H9 (cell line): ENCODE data around the gene KLRK1. TPM values are rescaled to one million over a fixed set of nuclear protein-coding genes. Genes with fewer than 3 reads are reported as not detected.
"Not testable (repeated sequence)": the region's sequence is repeated elsewhere in the genome, so short reads cannot be mapped to it uniquely, and the experiment has no call there.

Source experiments
- DNase-seq: peaks from one replicate; pipeline ENCODE4 v3.0.0-alpha.2; 2017
- H2AFZ ChIP-seq: one replicate; pipeline ENCODE4 v1.6.1; 2013; ENCODE audit warnings: mild to moderate bottlenecking, low read length, control low read depth, moderate library complexity
- H2AK5ac ChIP-seq: 2 replicates; pipeline ENCODE4 v1.6.1; 2013; ENCODE audit warnings: low read length, control low read depth, mixed read lengths; ENCODE audit not compliant: insufficient read length
- H2BK120ac ChIP-seq: one replicate; pipeline ENCODE4 v1.6.1; 2013; ENCODE audit warnings: low read depth, mild to moderate bottlenecking, low read length, control low read depth, inconsistent platforms; ENCODE audit not compliant: poor library complexity, severe bottlenecking
- H2BK12ac ChIP-seq: 2 replicates; pipeline ENCODE4 v1.6.1; 2013; ENCODE audit warnings: low read length, control low read depth, mixed read lengths, low read depth; ENCODE audit not compliant: insufficient read length
- H2BK15ac ChIP-seq: 2 replicates; pipeline ENCODE4 v1.6.1; 2013; ENCODE audit warnings: low read depth, low read length, control low read depth
- H2BK20ac ChIP-seq: one replicate; pipeline ENCODE4 v1.6.1; 2013; ENCODE audit warnings: low read depth, mild to moderate bottlenecking, low read length, control low read depth, inconsistent platforms; ENCODE audit not compliant: poor library complexity, severe bottlenecking
- H2BK5ac ChIP-seq: 2 replicates; pipeline ENCODE4 v1.6.1; 2013; ENCODE audit warnings: low read length, control low read depth, mixed read lengths; ENCODE audit not compliant: insufficient read length
- H3K14ac ChIP-seq: 2 replicates; pipeline ENCODE4 v1.6.1; 2013; ENCODE audit warnings: low read length, control low read depth; ENCODE audit not compliant: insufficient read depth
- H3K18ac ChIP-seq: 2 replicates; pipeline ENCODE4 v1.6.1; 2013; ENCODE audit warnings: low read depth, mild to moderate bottlenecking, mixed read lengths, low read length, control low read depth; ENCODE audit not compliant: insufficient read length
- H3K23ac ChIP-seq: 2 replicates; pipeline ENCODE4 v1.6.1; 2013; ENCODE audit warnings: low read length, control low read depth, mixed read lengths, low read depth; ENCODE audit not compliant: insufficient read length
- H3K23me2 ChIP-seq: 2 replicates; pipeline ENCODE4 v1.6.1; 2013; ENCODE audit warnings: low read depth, mild to moderate bottlenecking, mixed read lengths, low read length, control low read depth; ENCODE audit not compliant: insufficient read length, poor library complexity, severe bottlenecking
- H3K27ac ChIP-seq: 2 replicates; pipeline ENCODE4 v1.5.1; 2013; ENCODE audit warnings: low read length, control low read depth, mixed read lengths, low read depth; ENCODE audit not compliant: insufficient read length
- H3K27me3 ChIP-seq: 2 replicates; pipeline ENCODE4 v1.6.1; 2013; ENCODE audit warnings: low read length, control low read depth, inconsistent platforms; ENCODE audit not compliant: insufficient read depth
- H3K4ac ChIP-seq: 2 replicates; pipeline ENCODE4 v1.6.1; 2013; ENCODE audit warnings: low read depth, mild to moderate bottlenecking, control low read depth, inconsistent platforms, low read length, moderate library complexity
- H3K4me1 ChIP-seq: 2 replicates; pipeline ENCODE4 v1.6.1; 2013; ENCODE audit warnings: low read length, control low read depth, inconsistent platforms; ENCODE audit not compliant: insufficient read depth
- H3K4me2 ChIP-seq: 2 replicates; pipeline ENCODE4 v1.6.1; 2013; ENCODE audit warnings: low read length, control low read depth, mixed read lengths; ENCODE audit not compliant: insufficient read length, insufficient read depth
- H3K56ac ChIP-seq: 2 replicates; pipeline ENCODE4 v1.6.1; 2013; ENCODE audit warnings: low read depth, mild to moderate bottlenecking, mixed read lengths, low read length, control low read depth; ENCODE audit not compliant: insufficient read length
- H3K79me1 ChIP-seq: 2 replicates; pipeline ENCODE4 v1.6.1; 2013; ENCODE audit warnings: low read depth, mild to moderate bottlenecking, moderate library complexity, low read length, control low read depth, inconsistent platforms; ENCODE audit not compliant: insufficient read depth, poor library complexity, severe bottlenecking
- H3K79me2 ChIP-seq: 2 replicates; pipeline ENCODE4 v1.6.1; 2013; ENCODE audit warnings: low read length, control low read depth, inconsistent platforms; ENCODE audit not compliant: insufficient read depth
- H3K9ac ChIP-seq: 2 replicates; pipeline ENCODE4 v1.6.1; 2013; ENCODE audit warnings: low read length, control low read depth, mixed read lengths; ENCODE audit not compliant: insufficient read length; ENCODE audit errors: extremely low read depth
- H3K9me3 ChIP-seq: one replicate; pipeline ENCODE4 v1.6.1; 2013; ENCODE audit warnings: low read depth, low read length, inconsistent platforms; ENCODE audit not compliant: control insufficient read depth
- H3T11ph ChIP-seq: one replicate; pipeline ENCODE4 v1.6.1; 2013; ENCODE audit warnings: mild to moderate bottlenecking, low read length, control low read depth, inconsistent platforms
- H4K20me1 ChIP-seq: one replicate; pipeline ENCODE4 v1.6.1; 2013; ENCODE audit not compliant: control insufficient read depth, insufficient read length, insufficient read depth
- H4K5ac ChIP-seq: 2 replicates; pipeline ENCODE4 v1.6.1; 2013; ENCODE audit warnings: low read depth, mild to moderate bottlenecking, mixed read lengths, low read length, control low read depth; ENCODE audit not compliant: insufficient read length
- H4K8ac ChIP-seq: replicated peaks from 2 replicates; pipeline ENCODE4 v1.6.1; 2013; ENCODE audit warnings: low read length, control low read depth, mixed read lengths, low read depth; ENCODE audit not compliant: insufficient read length
- H4K91ac ChIP-seq: 2 replicates; pipeline ENCODE4 v1.6.1; 2013; ENCODE audit warnings: low read depth, mild to moderate bottlenecking, moderate library complexity, mixed read lengths, low read length, control low read depth; ENCODE audit not compliant: insufficient read length
- H3K27ac Mint-ChIP-seq, 3 experiments: 2 replicates in 2 of 3; 3 replicates in 1 of 3; pipeline ENCODE4 v1.8.0; 2020 to 2021; ENCODE audit warnings: mixed read lengths in 3 of 3, mild to moderate bottlenecking in 1 of 3, moderate library complexity in 1 of 3
- H3K27me3 Mint-ChIP-seq: 2 replicates; pipeline ENCODE4 v1.8.0; 2021; ENCODE audit warnings: low read depth, mild to moderate bottlenecking, moderate library complexity, mixed read lengths
- H3K36me3 Mint-ChIP-seq, 3 experiments: 2 replicates in 2 of 3; 3 replicates in 1 of 3; pipeline ENCODE4 v1.8.0; 2020 to 2021; ENCODE audit warnings: low read depth in 3 of 3, mixed read lengths in 3 of 3; ENCODE audit not compliant: insufficient read depth in 1 of 3
- H3K4me1 Mint-ChIP-seq, 2 experiments: 2 replicates each; pipeline ENCODE4 v1.8.0; 2020; ENCODE audit warnings: mixed read lengths in 2 of 2
- H3K4me3 Mint-ChIP-seq, 2 experiments: 2 replicates in 1 of 2; 3 replicates in 1 of 2; pipeline ENCODE4 v1.8.0; 2020 to 2021; ENCODE audit warnings: mild to moderate bottlenecking in 2 of 2, mixed read lengths in 2 of 2, moderate library complexity in 1 of 2
- H3K9me3 Mint-ChIP-seq, 2 experiments: 2 replicates in 1 of 2; 3 replicates in 1 of 2; pipeline ENCODE4 v1.8.0; 2020; ENCODE audit warnings: mild to moderate bottlenecking in 2 of 2, mixed read lengths in 2 of 2, moderate library complexity in 1 of 2
- WGBS: extraction: QIAGEN DNeasy Blood & Tissue Kit; methylation state at CpG from one replicate; pipeline ENCODE4 v1.1.7; 2013; ENCODE audit warnings: missing lambda C conversion rate, low lambda C conversion rate, mixed read lengths; ENCODE audit not compliant: insufficient read length; ENCODE audit errors: extremely low coverage; 5-methylcytosine and 5-hydroxymethylcytosine counted together
- total RNA-seq: library from RNA; stranded (reverse); gene quantifications from 2 replicates; pipeline ENCODE4 v1.2.1, GENCODE V29; 2021

KLRK1 gene
- total RNA-seq, 1 experiment from 2014 or later, result not detected

DNA sequence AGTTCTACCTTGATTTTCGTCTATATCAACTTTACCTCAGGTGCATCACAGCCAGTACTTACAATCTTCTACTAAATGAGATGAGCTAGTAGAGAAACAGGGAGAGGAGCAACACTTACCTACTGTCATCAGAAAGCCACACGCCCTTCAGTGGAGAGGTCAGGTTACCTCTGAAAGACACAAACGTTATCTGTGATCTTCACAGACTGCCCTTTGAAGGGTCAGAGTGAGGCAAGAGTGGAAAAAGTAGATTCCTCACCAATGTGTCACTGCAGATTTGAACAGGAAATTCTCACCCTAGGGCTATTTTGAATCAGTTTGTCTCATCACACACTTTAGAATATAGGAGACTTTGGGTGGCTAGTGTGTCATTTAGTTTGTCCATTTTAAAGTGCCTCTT lies 32.3 kb upstream of the KLRK1 start:
- not testable (repeated sequence) for DNase-seq, H2BK15ac ChIP-seq, H3K14ac ChIP-seq, H4K20me1 ChIP-seq, H3K23ac ChIP-seq, H3K23me2 ChIP-seq, H3K4me2 ChIP-seq, H3K4me1 ChIP-seq, H3K27ac Mint-ChIP-seq, H2AK5ac ChIP-seq, H3K27ac ChIP-seq, H3K79me2 ChIP-seq, H3T11ph ChIP-seq, H3K79me1 ChIP-seq, H3K4me3 Mint-ChIP-seq, H4K5ac ChIP-seq, H2BK20ac ChIP-seq, H4K8ac ChIP-seq, H2BK5ac ChIP-seq, H4K91ac ChIP-seq, H3K9me3 Mint-ChIP-seq, H3K27me3 Mint-ChIP-seq, H3K18ac ChIP-seq, H3K36me3 Mint-ChIP-seq, H3K27me3 ChIP-seq, H3K4ac ChIP-seq, H3K9me3 ChIP-seq, H2BK12ac ChIP-seq, H2BK120ac ChIP-seq, H3K56ac ChIP-seq, H3K4me1 Mint-ChIP-seq, H3K9ac ChIP-seq, H2AFZ ChIP-seq
- no CpG with 5 or more reads among the region's 3 CpGs for WGBS

DNA sequence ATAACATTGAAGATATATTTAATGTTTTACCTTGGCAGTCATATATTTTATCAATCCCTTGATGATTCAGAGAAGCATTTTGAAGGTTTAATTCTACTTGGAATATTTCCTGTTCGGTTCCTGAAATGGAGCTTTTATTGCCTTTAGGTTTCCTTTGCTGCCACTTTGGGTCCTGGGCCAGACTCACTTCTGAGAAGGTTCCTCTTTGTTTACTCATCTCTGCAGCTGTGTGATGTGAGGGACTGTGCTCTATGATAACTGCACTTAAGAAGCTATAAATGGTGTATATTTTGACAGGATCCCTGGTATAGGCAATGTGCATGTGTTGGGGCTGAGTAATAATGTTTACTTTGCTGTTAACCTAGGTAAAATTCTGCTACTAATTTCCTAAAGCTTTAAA lies 30.5 kb upstream of the KLRK1 start, which contains the start of gene KLRC3:
KLRC3 (minus strand) TSS at position 262 of the 400 bp plus-strand sequence; CDS start at position 217, 45 bp downstream.
- not testable (repeated sequence) for H3K79me1 ChIP-seq

More for the DNA sequence above, 30.5 kb upstream of the KLRK1 start, which contains the start of gene KLRC3:
- H3K4me1 Mint-ChIP-seq, H3K27ac ChIP-seq, H2AFZ ChIP-seq, H4K8ac ChIP-seq, H2AK5ac ChIP-seq, H2BK20ac ChIP-seq, H2BK15ac ChIP-seq, H3K4me2 ChIP-seq, H3K9me3 Mint-ChIP-seq, H3K4me1 ChIP-seq, H3K56ac ChIP-seq, H3K9me3 ChIP-seq, H4K91ac ChIP-seq, H3K27ac Mint-ChIP-seq, H3K23ac ChIP-seq, H3K23me2 ChIP-seq, H3K4me3 Mint-ChIP-seq, H2BK12ac ChIP-seq, H3K14ac ChIP-seq, H3K36me3 Mint-ChIP-seq, H2BK120ac ChIP-seq, H3K79me2 ChIP-seq, H3T11ph ChIP-seq, H3K27me3 ChIP-seq, H3K27me3 Mint-ChIP-seq, DNase-seq, H2BK5ac ChIP-seq, H3K9ac ChIP-seq, H3K4ac ChIP-seq, H3K18ac ChIP-seq, H4K20me1 ChIP-seq, H4K5ac ChIP-seq: not testable (repeated sequence)
- no CpG with 5 or more reads among the region's 1 CpG for whole genome bisulfite sequencing
